ENCODE results near the gene GDPD4.

GDPD4 gene

DNA sequence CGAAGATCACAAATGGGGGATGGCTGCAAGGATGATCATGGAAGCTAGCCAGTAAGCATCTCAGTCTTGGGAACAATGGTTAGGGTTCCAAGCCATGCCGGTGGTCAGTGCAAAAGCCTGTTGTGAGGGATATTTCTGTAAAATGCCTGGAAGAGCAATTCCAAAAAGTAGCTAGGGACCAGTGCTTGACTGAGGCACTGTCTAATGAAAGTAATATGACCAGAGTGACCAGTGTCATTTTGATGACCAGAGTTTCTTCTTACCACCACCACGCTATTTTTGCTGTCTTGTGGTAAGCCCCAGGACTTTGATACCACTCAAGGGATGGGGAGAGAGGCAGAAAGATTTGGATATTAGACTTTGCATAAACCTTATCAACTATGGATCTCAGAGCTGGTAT, 18.4 kb downstream of the GDPD4 start:
- no peak for DNase-seq (ENCODE audit: low read depth)
- TF ChIP-seq, protein P1, sequence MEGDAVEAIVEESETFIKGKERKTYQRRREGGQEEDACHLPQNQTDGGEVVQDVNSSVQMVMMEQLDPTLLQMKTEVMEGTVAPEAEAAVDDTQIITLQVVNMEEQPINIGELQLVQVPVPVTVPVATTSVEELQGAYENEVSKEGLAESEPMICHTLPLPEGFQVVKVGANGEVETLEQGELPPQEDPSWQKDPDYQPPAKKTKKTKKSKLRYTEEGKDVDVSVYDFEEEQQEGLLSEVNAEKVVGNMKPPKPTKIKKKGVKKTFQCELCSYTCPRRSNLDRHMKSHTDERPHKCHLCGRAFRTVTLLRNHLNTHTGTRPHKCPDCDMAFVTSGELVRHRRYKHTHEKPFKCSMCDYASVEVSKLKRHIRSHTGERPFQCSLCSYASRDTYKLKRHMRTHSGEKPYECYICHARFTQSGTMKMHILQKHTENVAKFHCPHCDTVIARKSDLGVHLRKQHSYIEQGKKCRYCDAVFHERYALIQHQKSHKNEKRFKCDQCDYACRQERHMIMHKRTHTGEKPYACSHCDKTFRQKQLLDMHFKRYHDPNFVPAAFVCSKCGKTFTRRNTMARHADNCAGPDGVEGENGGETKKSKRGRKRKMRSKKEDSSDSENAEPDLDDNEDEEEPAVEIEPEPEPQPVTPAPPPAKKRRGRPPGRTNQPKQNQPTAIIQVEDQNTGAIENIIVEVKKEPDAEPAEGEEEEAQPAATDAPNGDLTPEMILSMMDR (conservative IDR thresholded peaks at IDR 0.05; ENCODE audit: low read depth, low read length) = no peak
- H3K4me3 ChIP-seq (ENCODE audit: low read length) = no peak overlapping the region

DNA sequence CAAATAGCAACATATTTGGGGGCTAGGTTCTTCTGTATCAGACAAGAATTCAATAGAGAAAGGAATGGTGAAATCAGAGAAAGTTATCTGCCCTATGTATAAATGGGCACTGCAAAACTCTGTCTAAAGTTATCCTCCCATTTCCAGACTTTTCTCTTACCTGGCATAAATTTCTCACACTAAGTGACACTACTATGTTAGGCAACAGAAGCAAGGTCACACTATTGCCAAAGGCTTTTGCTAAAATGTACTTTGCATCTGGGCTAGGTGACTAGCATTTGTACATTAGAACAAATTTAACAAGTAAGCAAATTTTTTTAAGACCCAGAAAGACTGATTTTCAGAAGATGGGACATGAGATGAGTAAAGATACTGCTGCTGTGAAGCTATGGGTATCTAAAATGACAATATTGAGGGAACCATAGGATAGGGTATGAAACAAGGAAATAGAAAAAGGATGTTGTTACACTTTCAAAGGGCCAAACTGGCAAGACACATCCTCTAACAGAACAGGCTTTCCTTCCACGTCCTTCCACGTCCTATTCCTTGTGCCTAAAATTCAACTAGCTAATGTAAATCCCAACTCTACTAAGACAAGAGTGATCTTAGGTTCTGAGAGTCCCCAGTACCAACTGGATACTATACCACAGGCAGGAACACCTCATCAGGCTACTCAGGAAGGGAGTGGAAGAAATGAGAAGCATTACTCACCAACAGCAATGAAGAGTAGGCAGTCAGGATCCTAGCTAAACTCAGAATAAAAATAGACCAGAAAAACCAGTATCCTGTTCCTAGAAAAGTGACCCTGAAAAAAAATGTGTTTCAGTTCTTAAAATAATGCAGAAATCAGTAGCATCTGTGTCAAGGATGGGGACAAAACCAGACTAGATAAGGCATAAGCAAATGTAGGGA, 22.6 kb downstream of the GDPD4 start:
- no peak overlapping the region for H3K4me3 ChIP-seq (ENCODE audit: low read length)
- DNase-seq (ENCODE audit: low read depth) = no peak
- TF ChIP-seq, protein P1 (conservative IDR thresholded peaks at IDR 0.05; ENCODE audit: low read depth, low read length) = no peak

DNA sequence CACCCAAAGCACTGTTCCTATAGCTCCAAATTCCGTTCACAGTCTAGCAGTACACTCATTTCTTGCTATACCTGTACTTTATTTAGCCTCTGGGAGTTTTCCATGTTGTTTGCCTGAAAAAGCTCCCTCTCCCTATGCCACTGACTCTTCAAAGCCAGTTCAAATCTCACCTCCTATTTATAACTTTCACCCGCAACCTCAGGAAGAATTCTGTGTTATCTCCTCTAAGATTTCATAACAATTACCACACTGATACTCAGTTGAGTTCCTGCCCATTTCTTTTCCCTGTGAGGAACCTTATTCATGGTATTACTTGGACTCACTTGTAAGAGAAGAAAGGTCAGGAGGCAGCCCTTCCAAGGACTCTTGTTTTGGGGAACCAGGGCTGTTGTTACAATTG, 25.2 kb downstream of the GDPD4 start:
- no peak overlapping the region for H3K4me3 ChIP-seq (ENCODE audit: low read length)
- DNase-seq (ENCODE audit: low read depth) = no peak
- TF ChIP-seq, protein P1 (conservative IDR thresholded peaks at IDR 0.05; ENCODE audit: low read depth, low read length) = no peak

DNA sequence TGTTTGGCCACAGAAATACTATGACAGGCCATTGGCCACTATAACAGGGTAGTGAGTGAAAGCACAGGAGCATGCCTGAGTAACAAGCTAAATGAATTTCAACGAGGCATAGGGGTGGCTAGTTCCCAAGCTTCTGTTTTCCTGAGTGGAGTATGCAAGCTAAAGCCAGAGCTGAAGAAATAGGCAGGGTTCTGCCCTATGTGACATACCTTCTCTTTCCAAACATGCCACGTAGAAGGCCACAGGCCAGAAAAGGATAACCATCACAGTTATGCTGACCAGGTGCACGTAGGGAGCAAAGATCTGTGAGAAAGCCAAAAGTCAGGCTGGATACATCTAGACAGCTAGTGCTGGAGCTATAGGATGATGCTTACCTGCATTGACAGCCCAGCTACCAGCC, 30.6 kb downstream of the GDPD4 start:
- no peak for DNase-seq (ENCODE audit: low read depth)
- H3K4me3 ChIP-seq (ENCODE audit: low read length) = no peak overlapping the region
- TF ChIP-seq, protein P1 (conservative IDR thresholded peaks at IDR 0.05; ENCODE audit: low read depth, low read length) = no peak

DNA sequence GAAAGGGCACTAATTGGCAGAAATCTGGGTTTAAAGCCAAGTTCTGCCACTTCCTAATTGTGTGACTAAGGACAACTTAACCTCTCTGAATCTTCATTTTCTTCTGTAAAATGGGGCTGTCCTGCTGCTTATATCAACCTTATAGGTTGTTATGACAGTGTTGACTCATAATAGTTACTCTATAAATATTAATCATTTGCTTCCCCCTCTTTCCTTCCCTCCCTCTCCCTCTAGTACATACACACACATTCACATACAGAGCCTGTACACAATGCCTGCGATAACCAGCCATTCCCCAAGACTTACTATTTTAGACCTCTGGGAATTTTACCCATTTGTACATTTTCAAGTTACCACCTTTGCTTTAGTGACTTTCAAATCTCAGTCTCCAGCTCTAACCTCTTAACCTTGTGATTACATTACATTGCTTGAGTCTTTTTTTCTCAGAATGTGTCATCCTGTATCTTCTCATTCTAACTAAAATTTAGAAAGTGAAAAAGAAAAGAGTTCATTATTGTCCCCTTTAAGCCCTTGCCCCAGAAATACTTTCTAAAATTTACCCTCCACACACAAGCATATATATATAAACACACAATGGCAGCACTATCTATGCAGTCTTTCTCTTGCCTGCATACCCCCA, 31.9 kb downstream of the GDPD4 start:
- no peak overlapping the region for H3K4me3 ChIP-seq (ENCODE audit: low read length)
- DNase-seq (ENCODE audit: low read depth) = no peak
- TF ChIP-seq, protein P1 (conservative IDR thresholded peaks at IDR 0.05; ENCODE audit: low read depth, low read length) = no peak

DNA sequence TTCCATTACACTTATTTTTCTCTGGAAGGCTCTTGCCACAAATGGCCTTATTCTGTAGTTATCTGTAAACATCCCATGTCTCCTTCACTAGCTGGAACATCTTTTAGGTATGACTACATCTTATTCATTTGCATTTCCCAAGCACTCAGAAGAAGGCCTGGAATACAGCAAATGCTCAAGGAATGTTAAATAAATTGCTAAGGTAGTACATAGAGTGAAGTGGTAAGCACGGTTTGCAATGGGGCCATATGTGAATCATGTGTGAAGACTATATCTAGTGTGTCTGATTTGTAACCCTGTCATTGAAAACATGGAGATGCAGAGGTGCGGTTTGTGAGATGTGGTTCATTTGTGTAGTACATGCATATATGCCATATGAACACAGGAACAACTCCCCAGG, 33.5 kb downstream of the GDPD4 start:
- TF ChIP-seq, protein P1 (conservative IDR thresholded peaks at IDR 0.05; ENCODE audit: low read depth, low read length) = no peak
- no peak for DNase-seq (ENCODE audit: low read depth)
- H3K4me3 ChIP-seq (ENCODE audit: low read length) = no peak overlapping the region

Measured in retinal pigment epithelial cell (primary cell).